Skin epidermis (tissue), 12 donors: ENCODE results near the gene PYGO1.
"Not testable (repeated sequence)": the region's sequence is repeated elsewhere in the genome, so short reads cannot be mapped to it uniquely, and the experiment has no call there.

Experiments used
- H3K27ac ChIP-seq, 21 experiments: fragments of 200-600 bp; sonication (generic) in 11 of 21; one replicate each; pipeline ENCODE4 v1.5.0; 2020; ENCODE audit warnings: mild to moderate bottlenecking in 3 of 21, inconsistent platforms in 2 of 21, moderate library complexity in 2 of 21
- H3K4me3 ChIP-seq, 7 experiments: fragments of 200-600 bp; sonication (generic) in 2 of 7; one replicate each; pipeline ENCODE4 v1.5.0; 2020; ENCODE audit warnings: inconsistent platforms in 2 of 7, mild to moderate bottlenecking in 2 of 7, moderate library complexity in 1 of 7

The PYGO1 gene, protein sequence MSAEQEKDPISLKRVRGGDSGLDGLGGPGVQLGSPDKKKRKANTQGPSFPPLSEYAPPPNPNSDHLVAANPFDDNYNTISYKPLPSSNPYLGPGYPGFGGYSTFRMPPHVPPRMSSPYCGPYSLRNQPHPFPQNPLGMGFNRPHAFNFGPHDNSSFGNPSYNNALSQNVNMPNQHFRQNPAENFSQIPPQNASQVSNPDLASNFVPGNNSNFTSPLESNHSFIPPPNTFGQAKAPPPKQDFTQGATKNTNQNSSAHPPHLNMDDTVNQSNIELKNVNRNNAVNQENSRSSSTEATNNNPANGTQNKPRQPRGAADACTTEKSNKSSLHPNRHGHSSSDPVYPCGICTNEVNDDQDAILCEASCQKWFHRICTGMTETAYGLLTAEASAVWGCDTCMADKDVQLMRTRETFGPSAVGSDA

DNA sequence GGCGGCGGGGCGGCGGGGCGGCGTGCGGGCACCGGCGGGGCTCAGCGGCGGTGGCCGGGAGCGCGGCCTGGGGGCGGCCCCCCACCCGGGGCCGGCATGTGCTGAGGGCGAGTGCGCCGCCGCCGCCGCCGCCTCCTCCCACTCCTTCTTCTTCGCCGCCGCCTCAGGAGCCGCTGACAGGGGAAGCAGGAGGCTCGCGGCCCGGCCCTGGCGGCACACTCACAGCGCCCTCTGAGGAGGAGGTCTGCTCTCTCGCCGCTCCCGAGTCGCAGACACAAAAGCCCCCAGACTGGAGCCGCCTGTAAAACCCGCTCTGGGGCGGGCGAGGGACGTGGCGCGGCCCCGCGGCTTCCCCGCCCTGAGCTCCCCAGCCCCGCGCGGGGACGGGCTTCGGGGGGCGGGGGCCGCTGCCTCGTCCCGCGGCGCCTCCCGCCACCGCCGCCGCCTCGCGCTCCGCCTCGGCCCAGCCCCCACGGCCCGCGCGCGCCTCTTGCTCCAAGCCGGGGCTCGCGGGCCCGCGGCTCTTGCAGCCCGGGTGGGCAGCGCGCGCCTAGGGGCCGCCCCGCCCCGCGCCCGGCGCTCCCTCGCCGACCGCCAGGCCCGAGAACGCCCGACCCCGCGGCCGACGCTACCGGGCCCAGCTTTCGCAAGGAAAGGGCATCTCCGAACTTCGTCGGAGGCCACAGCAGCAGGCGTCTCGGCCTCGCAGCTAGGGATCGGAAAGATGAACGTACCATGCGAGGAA is at the start of gene PYGO1:
Gene PYGO1, minus strand, starts transcription at position 276 of the 745 bp plus-strand sequence. CDS start 462 bp downstream, outside the sequence.
- peak within 1 kb of the TSS in 16 of 21 experiments; percentile 10 to 86 (median 70) for H3K27ac ChIP-seq

DNA sequence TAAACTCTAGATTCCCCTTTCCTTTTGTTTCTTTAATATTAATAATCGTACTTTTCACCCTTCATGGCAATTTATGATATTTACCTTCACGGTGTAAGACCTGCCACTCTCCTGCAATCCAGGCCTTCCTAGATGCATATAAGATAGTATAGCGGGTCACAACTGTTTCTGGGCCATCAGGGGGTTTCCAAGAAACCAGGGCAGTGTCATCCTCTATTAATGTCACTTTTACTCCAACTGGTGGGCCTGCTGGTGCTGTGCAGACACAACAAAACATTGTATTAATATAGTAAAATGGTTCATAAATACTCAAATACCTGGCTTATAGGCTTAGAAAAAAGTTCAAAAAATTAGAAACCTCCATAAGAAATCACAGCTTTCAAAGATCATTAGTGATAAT is 48.9 kb upstream of the PYGO1 start:
- no peak overlapping the region for H3K4me3 ChIP-seq
- H3K27ac ChIP-seq, result no peak overlapping the region

More for the DNA sequence above, at the start of gene PYGO1:
- peak within 1 kb of the TSS; percentile 37 to 61 (median 49) for H3K4me3 ChIP-seq

DNA sequence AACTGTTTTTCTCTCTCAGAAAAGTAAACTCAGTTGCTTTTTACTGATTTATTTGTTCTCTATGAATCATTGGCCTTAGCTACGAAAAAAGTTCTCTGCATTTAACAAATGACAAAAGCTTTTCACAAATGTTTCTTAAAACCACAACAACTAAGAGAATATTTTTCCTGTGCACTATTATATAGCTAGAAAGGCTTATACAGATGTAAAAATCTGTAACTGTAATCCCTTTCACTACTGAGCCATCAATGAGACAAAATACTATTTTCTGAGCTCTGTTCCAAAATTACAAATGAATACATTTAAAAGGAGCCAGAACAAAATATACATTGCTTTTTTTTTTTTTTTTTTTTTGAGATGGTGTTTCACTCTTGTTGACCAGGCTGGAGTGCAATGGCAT is 45.6 kb upstream of the PYGO1 start:
- Histone ChIP-seq H3K27ac (no peak overlapping the region), H3K4me3 (no peak overlapping the region)

DNA sequence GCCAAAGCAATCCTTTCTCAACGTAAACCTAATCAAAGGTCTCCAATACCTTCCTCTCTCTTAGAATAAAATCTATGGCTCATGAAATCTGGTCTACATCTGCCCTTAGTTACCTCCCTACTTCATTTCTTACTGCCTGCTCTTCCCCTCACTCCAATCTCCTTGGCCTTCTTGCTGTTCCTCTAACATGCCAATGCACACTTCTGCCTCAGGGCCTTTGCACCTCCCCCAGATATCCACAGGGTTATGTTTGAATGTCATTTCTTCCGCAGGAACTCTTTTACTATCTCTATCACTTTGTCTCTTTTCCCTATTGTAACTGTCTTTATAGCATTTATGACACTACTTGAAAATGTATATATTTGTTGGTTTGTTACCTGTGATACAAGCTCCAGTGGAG is 44.3 kb upstream of the PYGO1 start:
- no peak overlapping the region for H3K4me3 ChIP-seq
- H3K27ac ChIP-seq, result no peak overlapping the region

DNA sequence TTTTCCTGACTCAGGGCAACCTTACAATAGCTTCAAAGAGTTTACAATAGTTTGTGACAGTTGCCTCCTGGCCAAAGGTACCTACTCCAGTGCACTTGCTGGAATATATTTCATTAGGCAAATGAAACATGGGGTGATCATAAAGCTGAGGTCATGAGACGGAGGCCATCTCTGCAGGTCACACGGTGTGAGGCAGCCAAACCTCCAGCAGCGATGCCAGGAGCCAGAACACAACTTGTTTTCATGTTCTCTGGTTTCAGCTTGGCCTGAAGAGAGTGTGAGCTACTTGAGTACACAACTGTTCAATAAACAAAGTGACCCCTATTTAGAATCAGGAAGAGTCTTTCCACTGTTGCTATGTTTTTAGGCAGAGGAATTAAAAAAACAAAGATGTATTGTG is 42.7 kb upstream of the PYGO1 start:
- peak overlapping the region in 1 of 21 experiments; percentile 30 for H3K27ac ChIP-seq
- H3K4me3 ChIP-seq, result no peak overlapping the region

DNA sequence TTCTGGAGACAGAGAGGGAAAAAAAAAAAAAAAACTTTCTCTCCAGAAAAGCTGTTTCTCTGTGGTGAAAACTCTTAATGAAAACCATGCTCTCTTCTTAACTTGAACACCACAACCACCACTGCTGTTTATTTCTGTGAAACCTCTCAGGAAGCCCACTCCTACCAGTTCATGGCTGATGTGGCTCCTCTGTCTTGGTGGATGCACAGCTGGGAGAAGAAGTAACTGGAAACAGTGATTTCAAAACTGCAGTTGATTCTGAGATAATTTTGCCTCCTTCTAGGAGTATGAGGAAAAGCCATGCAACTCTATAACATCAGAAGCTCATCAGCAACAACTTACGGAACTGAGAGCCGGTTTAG is 40.2 kb upstream of the PYGO1 start:
- Histone ChIP-seq H3K27ac (peak overlapping the region in 10 of 21 experiments; percentile 3 to 76 (median 63)), H3K4me3 (no peak overlapping the region)

DNA sequence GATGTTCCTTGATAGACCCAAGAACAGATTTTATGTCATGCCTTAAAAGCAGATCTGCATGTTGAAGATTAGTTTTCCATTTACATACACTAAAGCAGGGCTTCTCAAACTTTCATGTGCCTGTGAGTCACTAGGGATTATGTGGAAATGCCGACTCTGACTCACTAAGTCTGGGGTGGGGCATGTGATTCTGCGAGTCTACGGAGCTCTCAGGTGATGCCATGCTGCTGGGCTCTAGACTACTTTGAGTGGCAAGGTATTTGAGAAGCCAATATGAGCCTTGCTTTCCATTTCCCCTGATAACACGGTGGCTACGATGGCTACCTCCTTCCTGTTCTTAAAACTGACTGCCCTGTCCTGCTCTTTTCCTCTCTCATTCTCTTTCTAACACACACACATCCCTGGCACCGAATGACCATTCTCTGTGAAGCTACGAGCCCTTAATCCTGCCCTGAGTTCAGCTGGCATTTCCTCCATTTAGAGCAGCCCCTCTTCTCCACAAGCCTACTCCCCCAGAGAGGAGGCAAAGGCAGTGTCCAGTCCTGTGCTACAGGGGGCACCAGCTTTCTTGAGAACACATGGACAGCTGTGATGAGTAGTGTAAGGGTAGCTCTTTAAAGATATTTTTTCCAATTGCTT is 39.7 kb upstream of the PYGO1 start:
- no peak overlapping the region for H3K4me3 ChIP-seq
- peak overlapping the region in 13 of 21 experiments; percentile 39 to 76 (median 52) for H3K27ac ChIP-seq

DNA sequence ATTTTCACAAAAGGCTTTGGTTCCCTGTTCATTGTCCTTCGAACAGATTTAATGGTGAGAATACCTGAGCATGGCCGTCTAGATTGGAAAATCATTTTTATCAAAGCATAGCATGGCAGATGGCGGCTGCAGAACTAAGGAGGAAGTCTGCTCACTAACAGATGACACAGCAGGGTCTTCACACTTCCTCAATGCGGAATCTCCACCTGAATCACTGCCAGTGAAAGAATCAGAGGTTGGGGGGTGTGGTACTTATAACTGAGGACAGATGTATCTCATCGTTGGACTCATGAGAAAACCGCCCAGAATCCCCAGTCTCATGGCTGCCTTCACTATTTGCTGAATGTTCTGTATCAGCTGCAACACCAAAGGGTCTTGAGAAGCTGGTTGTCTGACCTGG is 31.6 kb upstream of the PYGO1 start:
- no peak overlapping the region for H3K27ac ChIP-seq
- no peak overlapping the region for H3K4me3 ChIP-seq

DNA sequence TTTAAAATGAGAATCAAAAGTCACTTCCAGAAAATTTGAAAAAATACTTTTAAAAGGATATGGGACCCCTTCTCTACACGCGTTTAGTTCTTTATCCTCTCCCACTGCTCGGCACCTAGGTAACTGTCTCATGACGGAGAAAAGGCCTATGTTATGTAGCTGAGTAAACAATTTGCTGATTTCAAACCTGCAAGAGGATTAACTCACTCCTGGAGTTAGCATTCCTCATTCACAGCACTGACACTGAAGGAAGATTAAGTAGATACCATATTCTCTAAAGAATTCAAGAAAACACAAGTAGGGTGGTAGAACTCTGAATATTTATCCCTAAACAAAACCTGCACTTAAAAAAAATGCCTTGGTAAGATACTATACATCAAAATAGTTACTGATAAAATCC is 30.2 kb upstream of the PYGO1 start:
- no peak overlapping the region for H3K4me3 ChIP-seq
- H3K27ac ChIP-seq, result no peak overlapping the region

DNA sequence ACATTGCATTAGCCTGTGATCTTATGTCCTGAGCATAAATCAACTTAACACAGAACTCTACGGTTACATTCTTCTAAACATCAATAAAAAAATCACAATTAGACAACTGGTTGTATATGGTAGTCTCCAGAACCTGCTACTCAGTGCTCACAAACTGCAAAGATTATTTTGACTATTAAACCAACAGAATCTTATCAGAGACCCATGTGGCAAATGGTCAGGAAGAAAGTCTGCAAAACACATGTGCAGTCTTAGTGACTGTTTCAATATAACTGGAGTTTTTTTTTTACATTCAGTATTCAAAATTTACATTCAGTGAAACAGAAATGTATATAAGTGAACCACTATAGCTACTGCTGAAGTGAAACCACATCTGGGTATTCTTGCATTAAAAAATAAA is 27.3 kb upstream of the PYGO1 start:
- Histone ChIP-seq H3K27ac (no peak overlapping the region), H3K4me3 (no peak overlapping the region)

DNA sequence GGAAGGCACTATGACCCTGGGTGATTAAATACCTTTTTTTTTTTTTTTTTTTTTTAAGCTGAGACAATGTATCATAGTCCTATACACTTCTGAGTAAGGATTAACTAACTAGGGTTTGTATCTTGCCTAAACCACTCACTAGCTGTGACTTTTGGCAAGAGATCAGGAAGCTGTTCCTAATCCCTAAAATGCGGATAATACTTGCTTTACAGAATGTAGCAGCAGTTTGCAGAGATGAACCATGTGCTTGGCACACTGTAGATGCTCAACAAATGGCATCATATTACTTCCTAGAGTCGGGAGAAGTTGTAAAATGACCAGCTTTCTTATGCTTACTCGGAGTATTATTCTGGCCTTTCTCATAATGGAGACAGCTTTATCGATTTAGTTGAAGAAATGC is 25.6 kb upstream of the PYGO1 start:
- no peak overlapping the region for H3K27ac ChIP-seq

DNA sequence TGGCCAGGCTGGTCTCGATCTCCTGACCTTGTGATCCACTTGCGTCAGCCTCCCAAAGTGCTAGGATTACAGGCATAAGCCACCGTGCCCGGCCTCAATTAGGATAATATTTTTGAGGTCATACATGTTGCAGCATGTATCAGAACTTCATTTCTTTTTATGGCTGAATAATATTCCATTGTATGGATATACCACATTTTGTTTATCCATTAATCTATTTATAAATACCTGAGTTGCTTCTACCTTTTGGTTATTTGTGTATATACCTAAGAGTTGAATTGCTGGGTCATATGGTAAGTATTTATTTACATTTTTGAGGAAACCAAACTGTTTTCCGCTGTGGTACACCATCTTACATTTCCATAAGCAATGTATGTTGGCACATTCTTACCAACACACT is 18.1 kb upstream of the PYGO1 start:
- no peak overlapping the region for H3K27ac ChIP-seq

More for the DNA sequence above, 25.6 kb upstream of the PYGO1 start:
- no peak overlapping the region for H3K4me3 ChIP-seq

DNA sequence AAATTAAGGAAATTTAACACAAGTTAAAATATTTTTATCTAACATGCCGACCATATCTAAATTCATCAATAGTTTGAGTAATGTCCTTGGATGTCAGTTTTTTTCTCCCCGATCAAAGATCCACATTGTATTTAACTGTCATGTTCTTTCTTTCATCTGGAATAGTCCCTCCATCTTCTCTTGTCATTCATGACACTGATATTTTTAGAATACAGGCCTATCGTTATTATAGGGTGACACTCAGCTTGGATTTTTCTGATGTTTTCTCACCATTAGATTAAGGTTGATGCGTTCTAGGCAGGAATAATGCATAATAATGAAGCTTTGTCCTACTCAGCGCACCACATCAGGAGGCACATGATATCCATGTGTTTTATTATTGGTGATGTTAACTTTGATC is 13.2 kb upstream of the PYGO1 start:
- H3K27ac ChIP-seq, result no peak overlapping the region
- no peak overlapping the region for H3K4me3 ChIP-seq

More for the DNA sequence above, 18.1 kb upstream of the PYGO1 start:
- H3K4me3 ChIP-seq, result no peak overlapping the region

DNA sequence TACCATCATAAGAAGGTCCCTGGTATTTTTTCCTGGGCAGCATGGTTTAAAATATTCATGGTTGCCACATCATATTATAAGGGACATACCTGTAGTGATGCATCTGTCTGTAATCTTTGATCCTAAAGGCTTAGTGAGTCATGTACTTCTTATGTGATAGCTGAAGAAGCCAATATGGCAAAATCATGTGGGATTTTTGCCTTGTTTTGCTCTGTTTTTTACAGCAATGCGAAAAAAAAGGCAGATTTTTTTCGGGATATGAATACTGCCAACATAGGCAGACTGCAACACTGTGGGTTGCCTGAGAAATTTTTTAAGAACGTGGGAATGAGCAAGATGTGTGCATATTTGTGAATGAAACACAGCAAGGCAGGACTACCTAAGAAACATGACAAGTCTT is 11.3 kb upstream of the PYGO1 start:
- Histone ChIP-seq H3K27ac (no peak overlapping the region), H3K4me3 (no peak overlapping the region)

DNA sequence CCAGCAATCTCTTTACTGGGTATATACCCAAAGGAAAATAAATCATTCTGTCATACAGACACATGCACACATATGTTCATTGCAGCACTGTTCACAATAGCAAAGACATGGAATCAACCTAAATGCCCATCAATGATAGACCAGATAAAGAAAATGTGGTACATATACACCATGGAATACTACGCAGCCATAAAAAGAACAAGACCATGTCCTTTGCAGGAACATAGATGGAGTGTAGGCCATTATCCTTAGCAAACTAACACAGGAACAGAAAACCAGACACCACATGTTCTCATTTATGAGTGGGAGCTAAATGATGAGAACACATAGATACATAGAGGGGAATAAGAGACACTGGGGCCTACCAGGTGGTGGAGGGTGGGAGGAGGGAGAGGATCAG is 4.9 kb upstream of the PYGO1 start:
- not testable (repeated sequence) for H3K4me3 ChIP-seq, H3K27ac ChIP-seq

DNA sequence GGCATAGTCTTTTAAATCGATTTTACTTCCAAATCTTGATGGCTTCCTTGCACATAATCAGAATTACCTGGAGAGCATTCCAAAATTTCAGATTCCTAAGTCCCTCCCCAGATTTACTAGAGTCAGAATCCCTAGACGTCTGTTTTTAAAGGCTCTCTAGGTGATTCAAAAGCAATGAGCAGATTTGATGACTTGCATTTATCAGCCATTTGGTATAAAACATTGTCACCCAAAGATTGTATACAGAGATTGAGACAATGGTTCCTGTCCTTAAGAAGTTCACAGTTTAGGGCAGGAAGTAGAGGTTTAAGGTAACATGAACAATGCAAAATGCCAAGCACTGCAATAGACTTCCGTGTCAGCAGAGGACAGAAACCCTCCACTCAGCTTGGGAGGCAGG is 2.6 kb upstream of the PYGO1 start:
- Histone ChIP-seq H3K4me3 (no peak overlapping the region), H3K27ac (no peak overlapping the region)

DNA sequence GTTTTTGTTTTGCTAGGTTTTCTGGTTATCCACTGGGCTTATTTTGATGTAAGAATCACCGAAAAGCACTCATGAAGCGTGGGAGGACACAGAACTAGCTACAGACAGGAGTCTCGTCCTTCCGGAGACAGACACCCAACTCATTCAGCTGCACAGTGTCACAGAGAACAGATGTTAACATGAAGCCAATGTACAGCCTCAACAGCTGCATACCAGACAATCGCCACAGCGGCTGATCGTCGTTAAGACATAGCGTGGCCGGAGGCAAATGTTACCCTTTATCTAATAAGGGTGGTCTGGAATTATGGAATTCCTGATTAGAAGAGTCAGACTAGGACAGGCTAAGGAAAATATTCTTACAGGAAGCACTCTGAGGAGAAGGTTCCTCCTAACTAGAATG is 1.1 kb upstream of the PYGO1 start:
- Histone ChIP-seq H3K4me3 (peak overlapping the region in 1 of 7 experiments; percentile 34), H3K27ac (no peak overlapping the region)

DNA sequence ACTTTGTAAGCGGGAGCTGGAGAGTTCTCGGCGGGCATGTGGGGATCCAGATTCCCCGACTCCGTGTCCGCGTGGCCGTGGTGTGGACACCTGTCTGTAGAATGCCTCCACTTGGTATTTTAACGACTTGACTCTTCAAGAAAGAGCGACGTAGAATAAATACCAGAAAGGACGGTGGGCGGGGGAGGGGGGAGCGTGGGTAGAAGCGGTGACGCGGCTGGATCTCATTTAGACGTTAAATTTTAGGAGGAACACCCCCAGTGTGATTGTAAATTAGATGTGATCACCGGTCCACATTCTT is 620 bp upstream of the PYGO1 start:
- peak overlapping the region in 6 of 7 experiments; percentile 25 to 61 (median 42) for H3K4me3 ChIP-seq
- H3K27ac ChIP-seq, result peak overlapping the region in 14 of 21 experiments; percentile 29 to 86 (median 68)

DNA sequence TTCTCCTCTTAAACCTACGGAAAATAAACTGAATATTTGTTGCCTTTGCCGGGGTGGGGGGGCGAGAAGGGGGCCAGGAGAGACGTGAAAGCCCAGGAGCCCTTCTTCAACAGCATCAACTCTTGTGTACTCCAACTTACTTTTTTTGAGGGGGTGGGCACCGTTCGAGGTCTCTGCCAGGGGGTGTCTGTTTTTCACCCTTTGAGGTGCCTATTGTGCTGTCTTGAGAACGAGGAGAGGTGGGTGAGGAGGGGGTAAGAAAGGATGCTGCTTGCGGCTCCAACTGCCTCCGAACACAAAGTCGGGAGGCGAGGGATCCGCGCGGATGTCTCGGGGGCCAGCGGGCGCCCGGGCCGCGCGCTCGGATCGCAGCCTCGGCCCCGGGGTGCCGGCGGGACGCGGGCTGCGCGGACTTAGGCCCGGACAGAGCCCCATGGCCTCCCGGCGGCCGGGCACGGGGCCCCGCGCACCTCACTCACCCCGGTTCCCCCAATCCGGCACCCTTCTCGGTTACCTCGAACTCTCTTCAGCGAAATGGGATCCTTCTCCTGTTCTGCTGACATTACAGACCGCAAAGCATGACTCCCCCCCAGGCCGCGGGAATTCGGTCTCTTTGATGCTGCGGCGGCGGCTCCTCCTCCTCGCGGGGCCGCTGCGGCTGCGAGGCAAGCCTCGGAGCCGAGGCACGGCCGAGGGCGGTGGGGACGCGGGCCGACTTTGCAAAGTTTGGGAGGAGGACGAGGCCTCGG is 650 bp downstream of the PYGO1 start:
- H3K27ac ChIP-seq, result peak overlapping the region in 11 of 21 experiments; percentile 10 to 86 (median 76)
- H3K4me3 ChIP-seq, result peak overlapping the region; percentile 37 to 61 (median 49)

DNA sequence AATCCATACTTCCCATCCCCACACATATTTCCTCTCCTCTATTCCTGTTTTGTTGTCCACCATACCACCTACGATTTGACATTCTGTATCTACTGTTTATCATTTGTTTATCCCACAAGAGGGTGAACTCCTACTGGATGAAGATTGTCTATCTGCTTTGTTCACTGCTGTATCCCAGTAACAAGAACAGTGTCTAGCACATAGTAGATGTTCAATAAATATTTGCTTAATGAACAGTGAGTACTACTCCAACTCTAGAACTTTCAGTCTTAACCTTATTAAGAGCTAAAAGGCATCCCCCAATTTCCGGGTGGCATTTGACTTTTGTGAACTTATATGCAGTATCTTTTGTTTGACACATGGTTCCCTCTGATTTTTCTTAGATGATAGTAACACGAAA is 1.3 kb downstream of the PYGO1 start:
- Histone ChIP-seq H3K4me3 (peak overlapping the region in 1 of 7 experiments; percentile 49), H3K27ac (no peak overlapping the region)
